Mesothelial cell of epicardium (in vitro differentiated cells): ENCODE results near the gene CLTCL1. TPM values are rescaled to one million over a fixed set of nuclear protein-coding genes. Genes with fewer than 3 reads are reported as not detected.

Source experiments
- DNase-seq, 2 experiments: peaks; one replicate each; pipeline ENCODE4 v3.0.0; 2021; ENCODE audit warnings: low spot score in 2 of 2; ENCODE audit not compliant: unreplicated experiment in 2 of 2
- H3K27ac Mint-ChIP-seq: 2 replicates; pipeline ENCODE4 v1.8.0; 2021; ENCODE audit warnings: mixed read lengths
- H3K27me3 Mint-ChIP-seq: 2 replicates; pipeline ENCODE4 v1.8.0; 2021; ENCODE audit warnings: low read depth, mixed read lengths
- H3K36me3 Mint-ChIP-seq: 2 replicates; pipeline ENCODE4 v1.8.0; 2021; ENCODE audit warnings: mixed read lengths
- H3K4me1 Mint-ChIP-seq: 2 replicates; pipeline ENCODE4 v1.8.0; 2021; ENCODE audit warnings: mixed read lengths
- H3K4me3 Mint-ChIP-seq: 2 replicates; pipeline ENCODE4 v1.8.0; 2021; ENCODE audit warnings: mild to moderate bottlenecking, moderate library complexity, mixed read lengths
- H3K9me3 Mint-ChIP-seq: 2 replicates; pipeline ENCODE4 v1.8.0; 2021; ENCODE audit warnings: mixed read lengths
- total RNA-seq: library from RNA; stranded (reverse); gene quantifications from 3 replicates; pipeline ENCODE4 v1.2.1, GENCODE V29; 2021
- TF ChIP-seq, protein P1 (sequence below): fragments of 200-600 bp; sonication (generic); IDR thresholded peaks from one replicate; pipeline ENCODE4 v1.5.0; 2021; ENCODE audit warnings: antibody characterized with exemption; ENCODE audit not compliant: unreplicated experiment

The CLTCL1 gene
- total RNA-seq, 1 donor from 2014 or later: 5.9 TPM

DNA sequence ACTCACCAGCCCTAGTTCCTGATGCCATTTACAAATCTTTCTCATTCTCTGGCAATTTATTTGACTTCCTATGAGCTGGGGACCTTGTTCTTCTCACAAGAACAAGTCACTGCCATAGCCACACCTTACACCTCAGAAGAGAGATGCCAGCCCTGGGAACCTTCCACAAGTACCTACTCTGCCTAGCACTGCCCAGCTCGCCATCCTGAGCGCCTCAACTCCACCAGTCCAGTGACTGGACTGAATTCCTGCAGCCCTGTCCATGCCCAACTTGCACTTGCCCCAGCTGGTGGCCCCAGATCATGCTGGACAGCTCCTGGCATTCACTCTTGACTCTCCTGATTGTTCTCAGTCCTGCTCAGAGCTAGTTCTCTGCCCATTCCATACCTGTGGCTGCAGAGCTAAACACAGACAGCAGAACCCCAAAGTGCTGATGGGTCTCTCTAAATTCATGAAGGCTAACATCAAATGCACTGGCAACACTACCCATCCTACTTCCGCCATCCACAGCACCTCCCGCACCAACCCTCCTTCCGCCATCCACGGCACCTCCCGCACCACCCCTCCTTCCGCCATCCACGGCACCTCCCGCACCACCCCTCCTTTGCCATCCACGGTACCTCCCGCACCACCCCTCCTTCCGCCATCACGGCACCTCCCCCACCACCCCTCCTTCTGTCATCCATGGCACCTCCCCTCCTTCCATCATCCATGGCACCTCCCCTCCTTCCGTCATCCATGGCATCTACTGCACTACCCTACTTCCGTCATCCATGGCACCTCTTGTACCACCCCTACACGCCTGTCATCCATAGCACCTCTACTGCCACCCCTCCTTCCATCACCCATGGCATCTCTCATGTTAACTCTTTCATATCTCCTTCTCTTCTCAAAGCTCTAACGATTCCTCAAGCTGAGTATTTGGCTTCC, 89.4 kb downstream of the CLTCL1 start:
- peaks cover 4% of the 10 kb centered on the region for H3K9me3 Mint-ChIP-seq
- no peak overlapping the region for H3K4me3 Mint-ChIP-seq
- no peak overlapping the region for H3K27ac Mint-ChIP-seq
- H3K36me3 Mint-ChIP-seq: no peaks in the 10 kb centered on the region
- no peaks in the 10 kb centered on the region for H3K4me1 Mint-ChIP-seq
- TF ChIP-seq, protein P1, sequence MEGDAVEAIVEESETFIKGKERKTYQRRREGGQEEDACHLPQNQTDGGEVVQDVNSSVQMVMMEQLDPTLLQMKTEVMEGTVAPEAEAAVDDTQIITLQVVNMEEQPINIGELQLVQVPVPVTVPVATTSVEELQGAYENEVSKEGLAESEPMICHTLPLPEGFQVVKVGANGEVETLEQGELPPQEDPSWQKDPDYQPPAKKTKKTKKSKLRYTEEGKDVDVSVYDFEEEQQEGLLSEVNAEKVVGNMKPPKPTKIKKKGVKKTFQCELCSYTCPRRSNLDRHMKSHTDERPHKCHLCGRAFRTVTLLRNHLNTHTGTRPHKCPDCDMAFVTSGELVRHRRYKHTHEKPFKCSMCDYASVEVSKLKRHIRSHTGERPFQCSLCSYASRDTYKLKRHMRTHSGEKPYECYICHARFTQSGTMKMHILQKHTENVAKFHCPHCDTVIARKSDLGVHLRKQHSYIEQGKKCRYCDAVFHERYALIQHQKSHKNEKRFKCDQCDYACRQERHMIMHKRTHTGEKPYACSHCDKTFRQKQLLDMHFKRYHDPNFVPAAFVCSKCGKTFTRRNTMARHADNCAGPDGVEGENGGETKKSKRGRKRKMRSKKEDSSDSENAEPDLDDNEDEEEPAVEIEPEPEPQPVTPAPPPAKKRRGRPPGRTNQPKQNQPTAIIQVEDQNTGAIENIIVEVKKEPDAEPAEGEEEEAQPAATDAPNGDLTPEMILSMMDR: no peak
- H3K27me3 Mint-ChIP-seq: no peaks in the 10 kb centered on the region
- no peak for DNase-seq

GRCh38 chr22:19201130-19201868, 90.2 kb downstream of the CLTCL1 start:
- Mint-ChIP-seq H3K27me3 (no peaks in the 10 kb centered on the region), H3K4me3 (no peak overlapping the region), H3K27ac (no peak overlapping the region), H3K9me3 (peaks cover 4% of the 10 kb centered on the region), H3K4me1 (no peaks in the 10 kb centered on the region), H3K36me3 (no peaks in the 10 kb centered on the region)
- no peak for DNase-seq
- TF ChIP-seq, protein P1: no peak

DNA sequence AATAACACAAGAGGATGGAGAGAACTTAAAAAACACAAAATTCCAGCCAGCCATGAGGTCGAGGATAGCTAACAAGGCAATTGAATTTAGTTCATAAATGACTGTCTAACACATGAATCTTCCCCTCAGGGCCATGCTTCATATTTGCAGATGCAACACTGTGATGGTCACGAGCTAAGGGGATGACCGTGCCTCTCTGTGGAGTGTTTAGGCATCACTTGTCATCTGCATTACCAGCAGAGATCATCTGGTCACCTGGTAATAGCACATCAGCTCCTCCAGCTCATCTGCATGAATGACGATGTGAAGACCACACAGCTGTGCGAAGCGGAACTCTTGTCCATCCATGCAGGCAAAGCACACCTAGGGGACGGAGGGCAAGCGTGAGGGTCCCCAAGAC, 92.0 kb downstream of the CLTCL1 start:
- Mint-ChIP-seq H3K4me1 (no peaks in the 10 kb centered on the region), H3K27me3 (no peaks in the 10 kb centered on the region), H3K9me3 (peaks cover 4% of the 10 kb centered on the region), H3K27ac (no peak overlapping the region), H3K36me3 (no peaks in the 10 kb centered on the region), H3K4me3 (no peak overlapping the region)
- TF ChIP-seq, protein P1: no peak
- no peak for DNase-seq

DNA sequence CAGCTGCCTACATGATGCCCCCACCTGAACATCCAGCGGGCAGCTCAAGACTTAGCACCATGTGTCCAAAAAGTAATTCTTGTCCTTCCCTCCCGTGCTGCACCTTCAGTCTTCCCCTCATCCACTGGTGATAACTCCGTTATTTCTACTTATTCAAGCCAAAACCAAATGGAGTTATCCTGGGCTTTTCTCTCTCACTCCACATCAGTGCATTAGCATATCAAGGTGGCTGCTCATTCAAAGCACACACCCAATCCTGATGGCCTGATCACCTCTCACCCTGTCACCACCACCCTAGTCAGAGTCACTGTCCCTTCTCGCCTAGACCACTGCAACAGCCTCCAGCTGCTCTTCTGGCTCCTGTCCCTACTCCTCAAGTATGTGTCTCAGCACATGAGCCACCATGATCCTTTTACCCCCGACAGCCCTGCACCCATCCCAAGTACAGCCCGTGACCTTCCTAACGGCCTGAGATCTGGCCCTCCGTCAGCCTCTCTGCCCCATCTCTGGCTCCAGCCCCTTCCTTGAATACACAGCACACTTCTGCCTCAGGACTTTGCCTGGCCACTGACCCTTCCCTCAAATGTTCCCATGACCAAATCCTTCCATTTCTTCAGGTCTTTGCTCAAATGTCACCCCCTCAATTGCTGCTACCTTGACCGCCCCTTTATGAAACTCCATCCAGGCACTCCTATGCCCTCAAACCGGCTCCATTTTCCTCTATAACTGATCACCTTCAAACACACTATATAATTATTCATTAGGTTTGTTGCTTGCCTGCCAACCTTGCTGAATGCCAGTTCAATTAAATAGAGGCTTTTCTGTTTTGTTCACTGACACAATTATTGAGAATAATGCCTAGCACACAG, 93.3 kb downstream of the CLTCL1 start:
- Mint-ChIP-seq H3K36me3 (peaks cover 2% of the 10 kb centered on the region), H3K27me3 (no peaks in the 10 kb centered on the region)
- DNase-seq: no peak

More for the DNA sequence above, 93.3 kb downstream of the CLTCL1 start:
- H3K27ac Mint-ChIP-seq: no peak overlapping the region
- H3K4me1 Mint-ChIP-seq: no peaks in the 10 kb centered on the region
- TF ChIP-seq, protein P1: no peak
- H3K4me3 Mint-ChIP-seq: no peak overlapping the region
- H3K9me3 Mint-ChIP-seq: peaks cover 4% of the 10 kb centered on the region
